Astrocyte of the cerebellum (primary cell): ENCODE results near the gene ZNF384.

Experiments
- DNase-seq: peaks from one replicate; pipeline ENCODE4 v3.0.0-alpha.2; 2011; ENCODE audit warnings: low read depth
- H3K4me3 ChIP-seq: 2 replicates; pipeline ENCODE4 v1.5.1; 2011; ENCODE audit warnings: mild to moderate bottlenecking, low read depth, low read length, moderate library complexity
- CTCF ChIP-seq: IDR thresholded peaks from 2 replicates; pipeline ENCODE4 v1.5.1; 2012; ENCODE audit warnings: low read length, low read depth, moderate library complexity, mild to moderate bottlenecking; ENCODE audit errors: missing control alignments
- in situ Hi-C: cut with HindIII; loops from 2 replicates; pipeline ENCODE4 v1.10.0; 2017; ENCODE audit warnings: low sequenced_read_pairs

Gene ZNF384

DNA sequence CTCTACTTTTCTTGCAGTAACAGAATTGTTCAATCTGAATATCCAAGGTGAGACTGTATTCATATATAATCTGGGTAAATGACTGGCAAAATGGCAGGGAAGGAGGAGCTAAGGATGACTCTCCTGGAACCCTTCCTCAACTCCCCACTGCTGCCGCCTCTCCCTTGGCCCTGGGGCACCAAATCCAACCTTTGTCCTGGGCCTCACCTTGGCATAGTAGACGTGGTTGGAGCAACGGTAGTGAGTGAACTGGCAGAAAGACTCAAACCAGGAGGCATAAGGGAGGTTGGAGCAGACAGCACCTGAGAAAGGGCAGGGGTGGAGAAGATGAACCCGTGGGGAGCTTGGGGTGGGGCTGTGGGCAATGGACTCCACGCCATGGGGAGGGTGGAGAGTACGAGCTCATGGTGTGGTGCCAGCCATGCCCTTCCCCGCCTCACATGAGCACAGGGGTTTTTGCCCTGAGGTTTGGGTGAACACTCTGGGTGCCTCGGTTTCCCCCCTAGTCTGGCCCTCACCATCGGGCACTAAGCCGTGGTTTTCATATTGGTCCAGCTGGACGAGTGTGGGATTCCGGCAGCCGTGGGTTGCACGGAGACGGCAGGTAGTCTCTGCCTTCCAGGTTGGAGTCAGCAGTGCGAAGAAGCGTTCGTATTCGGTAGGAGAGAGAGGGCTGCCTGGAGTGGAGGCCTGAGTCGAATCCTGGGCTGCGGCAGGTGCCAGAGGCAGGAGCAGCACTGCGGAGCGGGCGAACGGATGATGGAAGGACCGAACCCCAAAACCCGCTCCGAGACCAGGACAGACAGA lies 42.7 kb downstream of the ZNF384 start:
- DNase-seq, result no peak
- no peak for TF ChIP-seq CTCF
- in situ Hi-C loops, result loop anchor here (5.0 kb wide), 1 partner anchor 46 kb away; no protein-coding TSS in a partner anchor
- H3K4me3 ChIP-seq, result peak overlapping the region; percentile 34

GRCh38 chr12:6644903-6645302 lies 44.3 kb downstream of the ZNF384 start:
- in situ Hi-C loops, result loop anchor here (5.0 kb wide), 1 partner anchor 47 kb away; no protein-coding TSS in a partner anchor
- no peak for DNase-seq
- no peak for TF ChIP-seq CTCF
- H3K4me3 ChIP-seq, result no peak overlapping the region

- no peak for DNase-seq
- no peak for TF ChIP-seq CTCF
- in situ Hi-C loops, result no loop called here
- H3K4me3 ChIP-seq, result no peak overlapping the region
Measured at GRCh38 chr12:6644257-6644596, 44.9 kb downstream of the ZNF384 start.

GRCh38 chr12:6643569-6644256 lies 45.5 kb downstream of the ZNF384 start:
- in situ Hi-C loops, result no loop called here
- H3K4me3 ChIP-seq, result no peak overlapping the region
- TF ChIP-seq CTCF, result no peak
- DNase-seq, result no peak

DNA sequence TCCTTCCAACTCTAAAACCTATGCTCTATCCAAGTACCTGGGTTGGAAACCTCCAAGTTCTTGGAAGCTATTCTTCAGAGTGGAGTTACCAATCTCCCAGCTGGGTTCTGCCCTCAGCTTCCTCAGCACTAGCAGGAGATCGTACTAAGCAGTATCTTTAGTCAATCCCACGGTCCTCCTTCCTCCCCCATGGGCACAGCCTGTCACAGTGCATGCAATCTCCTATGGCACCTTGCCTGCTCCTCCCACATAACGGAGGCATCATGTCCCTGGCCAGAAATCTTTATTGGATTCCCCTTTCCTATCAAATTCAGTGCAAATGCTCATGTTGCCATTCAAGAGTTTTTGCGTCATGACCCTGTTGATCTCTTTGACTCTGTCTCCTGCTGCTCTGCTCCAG lies 48.0 kb downstream of the ZNF384 start:
- no peak for DNase-seq
- no peak overlapping the region for H3K4me3 ChIP-seq
- in situ Hi-C loops, result no loop called here
- no peak for TF ChIP-seq CTCF

DNA sequence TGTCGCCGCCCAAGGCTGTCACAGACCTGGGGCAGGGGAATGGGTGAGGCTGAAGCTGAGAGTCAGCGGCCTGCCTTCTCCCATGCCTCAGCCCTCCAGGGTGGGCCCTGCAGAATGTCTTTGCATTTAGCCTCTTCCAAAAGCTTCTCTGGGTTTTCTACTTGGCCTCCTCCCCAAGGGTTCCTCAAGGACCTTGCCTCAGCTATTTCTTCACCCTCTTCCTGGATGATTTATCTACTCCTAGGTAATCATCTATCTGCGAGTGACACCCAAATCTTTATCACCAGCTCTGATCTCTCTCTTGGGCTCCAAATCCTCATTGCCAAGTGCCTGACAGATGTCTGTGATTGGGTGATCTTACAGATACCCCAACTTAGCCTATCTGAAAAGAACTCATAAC lies 48.7 kb downstream of the ZNF384 start:
- H3K4me3 ChIP-seq, result no peak overlapping the region
- no peak for TF ChIP-seq CTCF
- DNase-seq, result no peak
- in situ Hi-C loops, result no loop called here
